GM19397 (cell line): ENCODE results near the gene HKDC1.
"Not testable (repeated sequence)": the region's sequence is repeated elsewhere in the genome, so short reads cannot be mapped to it uniquely, and the experiment has no call there.

Experiments used
- ATAC-seq: cut with Tn5 transposase; IDR thresholded peaks from one replicate; pipeline ENCODE4 v1.9.1; 2021; ENCODE audit warnings: mild to moderate bottlenecking, moderate library complexity; ENCODE audit not compliant: unreplicated experiment

Gene HKDC1

DNA sequence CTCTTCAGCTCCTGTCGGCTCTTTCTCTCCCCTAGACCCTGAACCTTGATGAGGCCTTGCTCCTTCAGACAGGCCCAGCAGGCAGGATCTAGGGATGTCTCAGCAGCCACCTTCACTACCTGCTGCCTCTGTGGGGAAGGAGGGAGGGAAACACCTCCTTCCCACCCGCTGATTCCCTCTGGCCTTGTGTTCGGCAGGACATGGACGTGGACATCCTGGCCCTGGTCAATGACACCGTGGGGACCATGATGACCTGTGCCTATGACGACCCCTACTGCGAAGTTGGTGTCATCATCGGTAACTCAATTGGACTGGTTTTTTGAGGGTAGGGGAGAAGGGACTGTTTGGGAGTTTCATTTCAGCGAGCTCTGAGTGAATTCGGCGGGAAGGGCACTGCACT lies 20.3 kb downstream of the HKDC1 start:
- ATAC-seq = no peak

GRCh38 chr10:69241575-69241974 lies 21.4 kb downstream of the HKDC1 start:
- no peak for ATAC-seq

- no peak for ATAC-seq
Observed at GRCh38 chr10:69242040-69242851, 22.1 kb downstream of the HKDC1 start.

GRCh38 chr10:69242852-69243212 lies 22.7 kb downstream of the HKDC1 start:
- no peak for ATAC-seq

- no peak for ATAC-seq
Observed at GRCh38 chr10:69243817-69244216, 23.7 kb downstream of the HKDC1 start.

DNA sequence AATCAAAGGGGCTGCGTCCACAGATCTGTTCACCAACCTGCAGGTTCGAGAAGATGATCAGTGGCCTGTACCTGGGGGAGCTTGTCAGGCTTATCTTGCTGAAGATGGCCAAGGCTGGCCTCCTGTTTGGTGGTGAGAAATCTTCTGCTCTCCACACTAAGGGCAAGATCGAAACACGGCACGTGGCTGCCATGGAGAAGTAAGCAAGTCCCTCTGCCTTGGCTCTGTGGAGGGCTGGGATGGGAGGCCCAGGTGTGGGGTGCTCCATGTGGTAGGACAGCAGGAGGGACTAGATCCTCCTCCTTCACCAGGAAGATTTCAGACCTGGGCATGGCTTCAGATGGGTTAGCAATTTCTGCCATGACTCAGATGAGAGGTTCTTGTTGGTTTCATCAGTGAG lies 25.9 kb downstream of the HKDC1 start:
- ATAC-seq = no peak

DNA sequence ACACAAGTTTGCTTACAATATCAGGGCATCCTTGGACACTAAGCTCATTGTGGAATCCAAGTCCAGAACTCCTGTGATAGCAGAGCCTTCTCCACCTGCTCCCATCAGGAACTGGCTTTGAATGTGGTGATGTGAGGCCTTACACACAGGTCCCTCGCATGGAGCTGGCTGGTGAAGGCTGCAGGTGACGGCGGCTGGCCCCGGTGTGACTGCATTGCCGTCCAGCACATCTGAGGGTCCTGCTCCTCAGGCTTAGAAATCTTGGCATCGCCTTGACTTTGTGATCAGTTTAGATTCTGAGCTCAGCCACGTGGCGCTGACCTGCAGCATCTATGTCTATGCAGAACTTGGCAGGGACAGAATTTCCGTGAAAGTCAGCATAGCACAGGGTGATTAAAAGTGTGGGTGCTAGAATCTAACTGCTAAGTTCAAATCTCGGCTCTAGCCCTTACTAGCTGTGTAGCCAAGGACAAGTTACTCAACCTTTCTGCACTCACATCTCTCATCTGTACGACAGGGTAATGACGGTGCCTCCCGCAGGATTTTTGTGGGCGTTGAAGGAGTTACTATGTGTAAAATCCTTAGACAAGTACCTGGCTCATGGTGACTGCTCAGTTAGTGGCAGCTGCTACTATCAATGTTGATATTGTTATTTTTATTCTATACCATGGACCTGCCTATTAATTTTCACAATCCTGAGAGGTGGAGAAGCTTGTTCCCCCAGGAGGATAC lies 26.6 kb downstream of the HKDC1 start:
- ATAC-seq = no peak

GRCh38 chr10:69247313-69247710 lies 27.2 kb downstream of the HKDC1 start:
- ATAC-seq = no peak

GRCh38 chr10:69248117-69248730 lies 28.1 kb downstream of the HKDC1 start:
- ATAC-seq = no peak

- no peak for ATAC-seq
Observed at GRCh38 chr10:69250041-69250440, 29.9 kb downstream of the HKDC1 start.

GRCh38 chr10:69251417-69251816 lies 31.3 kb downstream of the HKDC1 start:
- not testable (repeated sequence) for ATAC-seq

GRCh38 chr10:69253171-69253570 lies 33.0 kb downstream of the HKDC1 start:
- ATAC-seq = no peak

DNA sequence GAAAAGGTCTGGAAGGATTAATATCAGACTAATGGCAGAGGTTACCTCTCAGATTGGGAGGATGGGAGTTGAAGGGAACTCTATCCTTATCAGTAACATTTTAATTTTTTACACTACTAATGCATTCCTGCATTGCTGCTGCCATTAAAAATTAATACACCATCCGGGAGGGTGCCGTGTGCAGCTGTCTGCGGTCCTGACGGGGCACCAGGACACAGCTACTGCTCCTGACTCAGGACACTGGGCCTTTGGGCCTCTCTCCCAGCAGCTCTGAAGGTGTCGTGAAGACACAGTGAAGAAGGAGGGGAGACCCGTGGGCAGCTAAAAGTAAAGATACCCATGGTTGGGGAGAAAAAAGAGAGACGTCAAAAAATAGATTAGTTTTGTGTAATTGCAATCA lies 34.7 kb downstream of the HKDC1 start:
- no peak for ATAC-seq

DNA sequence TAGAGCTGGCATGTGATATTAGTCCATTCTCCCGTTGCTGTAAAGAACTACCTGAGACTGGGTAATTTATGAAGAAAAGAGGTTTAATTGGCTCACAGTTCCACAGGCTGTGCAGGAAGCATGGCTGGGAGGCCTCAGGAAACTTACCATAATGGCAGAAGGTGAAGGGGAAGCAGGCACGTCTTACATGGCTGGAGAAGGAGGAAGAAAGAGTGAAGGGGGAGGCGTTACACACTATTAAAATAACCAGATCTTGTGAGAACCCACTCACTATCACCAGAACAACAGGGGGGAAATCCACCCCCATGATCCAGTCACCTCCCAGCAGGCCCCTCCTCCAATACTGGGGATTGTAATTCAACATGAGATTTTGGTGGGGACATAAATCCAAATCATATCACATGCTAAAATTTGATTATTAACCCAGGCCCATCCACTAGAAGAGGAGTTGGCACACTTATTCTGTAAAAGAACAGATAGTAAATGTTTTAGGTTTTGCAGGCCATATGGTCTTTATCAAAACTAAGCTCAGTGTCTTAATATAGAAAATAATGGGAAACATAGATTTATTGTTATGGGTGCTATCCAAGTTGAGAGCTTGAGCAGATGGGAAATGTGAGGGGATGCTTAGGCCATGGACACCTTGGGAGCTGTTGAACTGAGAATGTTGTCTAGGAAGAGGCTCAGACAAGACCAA lies 39.6 kb downstream of the HKDC1 start:
- no peak for ATAC-seq

- no peak for ATAC-seq
Observed at GRCh38 chr10:69261184-69261583, 41.1 kb downstream of the HKDC1 start.

DNA sequence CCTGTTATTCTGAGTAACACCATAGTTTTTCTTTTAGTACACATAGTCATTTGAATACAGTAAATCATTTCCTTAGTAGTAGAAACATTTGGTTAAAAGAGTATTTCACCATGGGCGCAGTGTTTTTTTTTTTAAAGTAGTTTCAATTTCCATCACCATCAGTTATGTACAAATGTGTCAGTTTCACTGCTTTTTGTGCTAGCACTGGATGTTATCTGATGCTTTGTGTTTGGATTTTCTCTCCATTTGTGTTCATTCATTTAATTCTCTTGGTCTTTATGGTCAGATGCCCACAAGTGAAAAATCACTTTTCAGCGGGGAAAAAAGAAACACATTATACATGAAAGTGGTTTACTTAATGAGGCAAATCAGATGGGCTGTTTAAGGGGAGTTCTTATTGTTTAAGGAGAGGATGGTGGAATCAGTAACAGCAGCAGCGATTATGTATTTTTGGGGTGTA lies 42.2 kb downstream of the HKDC1 start:
- ATAC-seq = no peak

GRCh38 chr10:69265521-69265920 lies 45.4 kb downstream of the HKDC1 start:
- no peak for ATAC-seq

GRCh38 chr10:69268761-69269416 lies 48.8 kb downstream of the HKDC1 start:
- no peak for ATAC-seq

DNA sequence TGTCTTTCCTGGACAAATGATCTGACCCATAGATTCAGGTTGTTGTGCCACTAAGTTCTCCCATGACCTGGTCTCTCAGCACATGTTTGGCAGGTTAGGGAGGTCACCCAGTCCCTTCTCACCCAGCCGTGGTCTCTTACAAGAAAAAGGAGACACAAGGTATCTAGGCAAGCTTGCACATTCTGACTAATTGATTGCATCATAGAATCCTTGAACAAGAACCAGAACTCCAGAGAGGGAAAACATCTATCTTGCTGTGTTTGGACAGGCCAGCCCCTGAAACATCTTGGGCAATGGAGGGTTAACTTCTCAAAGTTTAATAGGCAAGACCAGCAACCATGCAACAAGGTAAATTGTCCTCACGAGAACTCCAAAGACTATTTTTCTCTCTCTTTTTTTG lies 49.6 kb downstream of the HKDC1 start:
- no peak for ATAC-seq

- ATAC-seq = no peak
Observed at GRCh38 chr10:69270990-69271389, 50.9 kb downstream of the HKDC1 start.

DNA sequence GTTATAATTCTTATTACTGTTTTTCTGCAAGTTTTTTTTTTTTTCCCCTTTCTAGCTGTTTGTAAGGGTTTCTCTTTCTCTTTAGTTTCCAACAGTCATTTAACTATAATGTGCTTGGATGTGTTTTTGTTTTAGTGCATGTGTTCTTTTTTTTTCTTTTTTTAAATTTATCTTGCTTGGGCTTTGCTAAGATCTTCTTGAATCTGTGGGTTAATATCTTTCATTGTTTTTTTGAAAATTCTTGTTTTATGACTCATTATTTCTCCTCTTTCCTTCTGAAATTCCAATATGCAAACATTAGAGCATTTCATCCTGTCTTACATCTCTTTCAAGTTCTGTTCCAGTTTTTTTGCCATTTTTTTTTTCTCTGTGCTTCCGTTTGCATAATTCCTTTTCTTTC lies 52.5 kb downstream of the HKDC1 start:
- ATAC-seq = no peak
